B cell (primary cell): ENCODE data around the gene APEX1.

Experiments
- CTCF ChIP-seq: fragments of 200-600 bp; IDR thresholded peaks from one replicate; pipeline ENCODE4 v1.8.0; 2022; ENCODE audit warnings: antibody characterized with exemption, mild to moderate bottlenecking
- EZH2 ChIP-seq: IDR thresholded peaks from 2 replicates; pipeline ENCODE4 v1.6.1; 2012; ENCODE audit warnings: borderline replicate concordance, low read depth, mild to moderate bottlenecking, moderate library complexity, low read length; ENCODE audit not compliant: insufficient read depth, poor library complexity, severe bottlenecking

GRCh38 chr14:20456971-20457370 is 1.9 kb downstream of the APEX1 start:
- TF ChIP-seq CTCF (no peak), EZH2 (no peak)
